NCI-H1105 (cell line): ENCODE measurements around the gene C11orf68.

ENCODE experiments used
- DNase-seq: peaks from one replicate; lab custom pipeline; 2025; lab: John Stamatoyannopoulos, UW

C11orf68 gene

GRCh38 chr11:65891219-65892136, 27.4 kb downstream of the C11orf68 start:
- DNase-seq, result no peak

GRCh38 chr11:65890324-65891218, 28.3 kb downstream of the C11orf68 start, which contains the start of gene CCDC85B:
TSS of gene CCDC85B (plus strand) at chr11:65890673. CDS start at chr11:65890784, 111 bp downstream.
- DNase-seq, result peak; percentile 91

GRCh38 chr11:65888163-65888814, 30.6 kb downstream of the C11orf68 start, which contains the start of gene FIBP:
TSS of gene FIBP (minus strand) at chr11:65888471. CDS start at chr11:65888418, 53 bp downstream.
- DNase-seq, result peak; percentile 95

GRCh38 chr11:65887723-65888162, 31.1 kb downstream of the C11orf68 start:
- no peak for DNase-seq

GRCh38 chr11:65886826-65887722, 31.8 kb downstream of the C11orf68 start:
- DNase-seq, result no peak

GRCh38 chr11:65885808-65886536, 32.9 kb downstream of the C11orf68 start:
- no peak for DNase-seq

- DNase-seq, result no peak
Measured at GRCh38 chr11:65885231-65885630, 33.6 kb downstream of the C11orf68 start.

- peak; percentile 58 for DNase-seq
Measured at GRCh38 chr11:65884716-65885092, 34.2 kb downstream of the C11orf68 start.

- DNase-seq, result no peak
Measured at GRCh38 chr11:65883786-65884715, 34.8 kb downstream of the C11orf68 start.

- DNase-seq, result no peak
Measured at GRCh38 chr11:65883058-65883761, 35.7 kb downstream of the C11orf68 start.

- DNase-seq, result no peak
Measured at GRCh38 chr11:65882120-65883057, 36.5 kb downstream of the C11orf68 start.

- no peak for DNase-seq
Measured at GRCh38 chr11:65880844-65881421, 37.9 kb downstream of the C11orf68 start.

GRCh38 chr11:65880027-65880426, 38.8 kb downstream of the C11orf68 start:
- DNase-seq, result no peak

- DNase-seq, result no peak
Measured at GRCh38 chr11:65879617-65880016, 39.2 kb downstream of the C11orf68 start, which contains the start of gene CTSW. TSS of gene CTSW (plus strand) at chr11:65879837. CDS start at chr11:65879855, 18 bp downstream.

GRCh38 chr11:65873318-65874156, 45.3 kb downstream of the C11orf68 start:
- DNase-seq, result peak; percentile 92
